IMR-90 (cell line): ENCODE results near the gene KLHL28.

Source experiments
- BHLHE40 ChIP-seq: fragments of 150-350 bp; IDR thresholded peaks from 2 replicates; pipeline ENCODE4 v1.6.1; 2016; ENCODE audit warnings: mild to moderate bottlenecking, low read depth, low read length
- CEBPB ChIP-seq: IDR thresholded peaks from 2 replicates; pipeline ENCODE4 v1.6.1; 2012; ENCODE audit warnings: low read depth, low read length, improper control_type of control experiment
- CHD1 ChIP-seq: IDR thresholded peaks from 2 replicates; pipeline ENCODE4 v1.6.1; 2012; ENCODE audit warnings: low read depth, low read length, improper control_type of control experiment
- FOS ChIP-seq: fragments of 150-350 bp; IDR thresholded peaks from 2 replicates; pipeline ENCODE4 v1.6.1; 2016; ENCODE audit warnings: low read depth, low read length
- MAZ ChIP-seq: IDR thresholded peaks from 2 replicates; pipeline ENCODE4 v1.6.1; 2012; ENCODE audit warnings: low read depth, mild to moderate bottlenecking, low read length, improper control_type of control experiment, moderate library complexity, borderline replicate concordance
- MXI1 ChIP-seq: IDR thresholded peaks from 2 replicates; pipeline ENCODE4 v1.6.1; 2012; ENCODE audit warnings: low read depth, mild to moderate bottlenecking, low read length, moderate library complexity, borderline replicate concordance
- NFE2L2 ChIP-seq: fragments of 150-350 bp; IDR thresholded peaks from 2 replicates; pipeline ENCODE4 v1.6.1; 2016; ENCODE audit warnings: low read depth, mild to moderate bottlenecking, low read length
- POLR2A ChIP-seq: IDR thresholded peaks from 2 replicates; pipeline ENCODE4 v1.6.1; 2012; ENCODE audit warnings: mild to moderate bottlenecking, low read depth, low read length
- RAD21 ChIP-seq: IDR thresholded peaks from 2 replicates; pipeline ENCODE4 v1.6.1; 2012; ENCODE audit warnings: low read length, improper control_type of control experiment
- RCOR1 ChIP-seq: IDR thresholded peaks from 2 replicates; pipeline ENCODE4 v1.6.1; 2012; ENCODE audit warnings: mild to moderate bottlenecking, low read length, improper control_type of control experiment; ENCODE audit not compliant: insufficient replicate concordance
- RFX5 ChIP-seq: IDR thresholded peaks from 2 replicates; pipeline ENCODE4 v1.8.0; 2012; ENCODE audit warnings: low read depth, mild to moderate bottlenecking, low read length, moderate library complexity
- TF ChIP-seq, protein P1 (sequence below): conservative IDR thresholded peaks from 2 replicates; pipeline ENCODE4 v1.5.1; 2012; ENCODE audit warnings: mild to moderate bottlenecking, low read depth, low read length, improper control_type of control experiment
- TF ChIP-seq, protein P2 (sequence below): fragments of 150-350 bp; IDR thresholded peaks from 2 replicates; pipeline ENCODE4 v1.6.1; 2017; ENCODE audit warnings: mild to moderate bottlenecking, antibody characterized with exemption, low read length, low read depth

DNA sequence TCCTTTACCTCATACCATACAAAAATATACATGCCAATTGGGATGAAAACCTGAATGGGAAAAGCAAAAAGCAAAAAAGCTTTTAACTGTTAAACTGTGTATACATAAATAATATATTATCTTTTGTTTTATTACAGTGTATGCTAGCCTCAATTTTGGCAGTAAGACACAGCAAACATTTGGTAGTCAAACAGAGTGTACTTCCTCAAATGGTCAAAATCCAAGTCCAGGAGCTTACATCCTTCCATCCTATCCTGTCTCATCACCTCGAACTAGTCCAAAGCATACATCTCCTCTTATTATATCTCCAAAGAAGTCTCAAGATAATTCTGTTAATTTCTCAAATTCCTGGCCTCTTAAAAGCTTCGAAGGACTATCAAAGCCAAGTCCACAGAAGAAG, 42.2 kb upstream of the KLHL28 start:
- TF ChIP-seq RCOR1 (no peak), POLR2A (no peak), BHLHE40 (no peak), RAD21 (no peak), CEBPB (no peak), MXI1 (no peak), CHD1 (no peak), RFX5 (no peak), MAZ (no peak), NFE2L2 (no peak), FOS (no peak)
- TF ChIP-seq, protein P1, sequence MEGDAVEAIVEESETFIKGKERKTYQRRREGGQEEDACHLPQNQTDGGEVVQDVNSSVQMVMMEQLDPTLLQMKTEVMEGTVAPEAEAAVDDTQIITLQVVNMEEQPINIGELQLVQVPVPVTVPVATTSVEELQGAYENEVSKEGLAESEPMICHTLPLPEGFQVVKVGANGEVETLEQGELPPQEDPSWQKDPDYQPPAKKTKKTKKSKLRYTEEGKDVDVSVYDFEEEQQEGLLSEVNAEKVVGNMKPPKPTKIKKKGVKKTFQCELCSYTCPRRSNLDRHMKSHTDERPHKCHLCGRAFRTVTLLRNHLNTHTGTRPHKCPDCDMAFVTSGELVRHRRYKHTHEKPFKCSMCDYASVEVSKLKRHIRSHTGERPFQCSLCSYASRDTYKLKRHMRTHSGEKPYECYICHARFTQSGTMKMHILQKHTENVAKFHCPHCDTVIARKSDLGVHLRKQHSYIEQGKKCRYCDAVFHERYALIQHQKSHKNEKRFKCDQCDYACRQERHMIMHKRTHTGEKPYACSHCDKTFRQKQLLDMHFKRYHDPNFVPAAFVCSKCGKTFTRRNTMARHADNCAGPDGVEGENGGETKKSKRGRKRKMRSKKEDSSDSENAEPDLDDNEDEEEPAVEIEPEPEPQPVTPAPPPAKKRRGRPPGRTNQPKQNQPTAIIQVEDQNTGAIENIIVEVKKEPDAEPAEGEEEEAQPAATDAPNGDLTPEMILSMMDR, result no peak
- TF ChIP-seq, protein P2, sequence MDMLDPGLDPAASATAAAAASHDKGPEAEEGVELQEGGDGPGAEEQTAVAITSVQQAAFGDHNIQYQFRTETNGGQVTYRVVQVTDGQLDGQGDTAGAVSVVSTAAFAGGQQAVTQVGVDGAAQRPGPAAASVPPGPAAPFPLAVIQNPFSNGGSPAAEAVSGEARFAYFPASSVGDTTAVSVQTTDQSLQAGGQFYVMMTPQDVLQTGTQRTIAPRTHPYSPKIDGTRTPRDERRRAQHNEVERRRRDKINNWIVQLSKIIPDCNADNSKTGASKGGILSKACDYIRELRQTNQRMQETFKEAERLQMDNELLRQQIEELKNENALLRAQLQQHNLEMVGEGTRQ, result no peak
